ENCODE measurements around the gene RGS1. TPM values are rescaled to one million over a fixed set of nuclear protein-coding genes. Genes with fewer than 3 reads are reported as not detected.
A peak's percentile ranks its signal among the peaks of the same experiment; 100 is the strongest.
"Not testable (repeated sequence)": the region's sequence is repeated elsewhere in the genome, so short reads cannot be mapped to it uniquely, and the experiment has no call there.

Gene RGS1
- 100 to 1,000 TPM in 1 of 2 donors, 10 to 100 TPM in 1; 64.7 to 151 TPM for total RNA-seq

DNA sequence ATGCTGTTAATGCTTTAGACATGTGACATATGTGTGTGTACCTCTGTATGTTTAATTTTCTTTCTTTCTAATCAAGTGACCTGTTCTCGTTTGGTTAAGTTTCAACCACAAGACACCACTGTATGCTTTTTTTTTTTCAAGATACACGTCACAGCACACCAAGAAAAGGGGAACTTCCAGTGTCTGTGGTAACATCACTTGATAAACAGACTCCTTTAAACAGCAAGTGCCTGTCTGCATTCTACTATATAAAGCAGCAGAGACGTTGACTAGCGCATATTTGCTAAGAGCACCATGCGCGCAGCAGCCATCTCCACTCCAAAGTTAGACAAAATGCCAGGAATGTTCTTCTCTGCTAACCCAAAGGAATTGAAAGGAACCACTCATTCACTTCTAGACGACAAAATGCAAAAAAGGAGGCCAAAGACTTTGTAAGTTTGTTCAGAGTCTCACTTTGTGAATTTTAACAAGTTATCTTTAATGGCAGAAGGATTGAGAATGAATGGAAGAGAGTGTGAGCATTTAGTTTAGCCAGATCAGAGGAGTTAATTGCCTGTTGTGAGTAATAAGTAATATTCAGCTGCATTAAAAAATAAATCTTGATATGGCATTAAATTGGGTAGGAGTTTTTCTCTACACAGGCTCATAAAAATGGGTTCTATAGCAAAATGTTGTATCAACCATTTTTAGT lies at the start of gene RGS1:
TSS of gene RGS1 (plus strand) at position 275 of the 691 bp plus-strand sequence. CDS start at position 295, 20 bp downstream.
- H3K4me1 Mint-ChIP-seq = peaks cover 28% of the 10 kb centered on the region
- no peaks in the 10 kb centered on the region for H3K27me3 Mint-ChIP-seq
- H3K36me3 Mint-ChIP-seq (ENCODE audit: low read depth) = peaks cover 55% of the 10 kb centered on the region
- peak; percentile 87 for ATAC-seq (replicated peaks)
- H3K27ac Mint-ChIP-seq = peak within 1 kb of the TSS; percentile 91
- H3K9me3 Mint-ChIP-seq = no peaks in the 10 kb centered on the region
- H3K4me3 Mint-ChIP-seq = peak within 1 kb of the TSS; percentile 83

DNA sequence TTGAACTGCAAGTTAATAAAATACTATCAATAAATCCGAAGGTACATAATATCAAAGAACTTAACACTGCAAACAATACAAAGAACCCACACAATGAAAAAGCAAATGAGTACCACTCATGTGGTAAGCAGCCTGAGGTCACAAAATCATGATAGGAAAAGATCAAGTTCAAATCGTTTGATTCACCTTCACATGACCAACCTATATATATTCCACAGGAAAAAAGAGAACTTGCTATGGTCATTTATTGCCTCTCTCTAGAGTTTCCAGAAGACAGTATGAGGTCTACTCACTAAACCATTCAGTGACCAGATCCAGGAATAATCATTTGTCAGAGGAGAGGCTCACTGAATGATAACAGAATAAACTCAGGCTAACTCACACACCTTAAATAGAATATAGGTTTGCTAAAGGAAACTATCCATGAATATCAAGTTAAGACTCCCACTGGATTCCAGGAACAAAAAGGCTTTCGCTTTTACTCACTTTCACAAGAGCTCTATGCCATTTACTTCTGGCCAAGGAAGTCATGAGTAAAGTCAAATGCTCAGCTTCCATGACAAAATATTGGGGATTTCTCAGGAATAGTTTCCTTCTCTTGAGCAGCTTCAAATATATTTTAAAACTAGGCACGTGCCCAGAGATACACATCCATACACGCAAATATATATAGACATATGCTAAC lies 48.3 kb upstream of the RGS1 start:
- Mint-ChIP-seq H3K4me1 (peaks cover 30% of the 10 kb centered on the region), H3K27me3 (no peaks in the 10 kb centered on the region), H3K4me3 (no peak overlapping the region), H3K36me3 (ENCODE audit: low read depth) (no peaks in the 10 kb centered on the region), H3K27ac (no peak overlapping the region), H3K9me3 (peaks cover 4% of the 10 kb centered on the region)
- ATAC-seq (replicated peaks) = no peak

GRCh38 chr1:192527950-192528349 lies 47.6 kb upstream of the RGS1 start:
- no peak for ATAC-seq (replicated peaks)
- Mint-ChIP-seq H3K9me3 (peaks cover 4% of the 10 kb centered on the region), H3K27me3 (no peaks in the 10 kb centered on the region), H3K27ac (no peak overlapping the region), H3K4me1 (peaks cover 30% of the 10 kb centered on the region), H3K36me3 (ENCODE audit: low read depth) (no peaks in the 10 kb centered on the region), H3K4me3 (no peak overlapping the region)

- Mint-ChIP-seq H3K4me1 (peaks cover 30% of the 10 kb centered on the region), H3K27ac (peak overlapping the region; percentile 39), H3K27me3 (no peaks in the 10 kb centered on the region), H3K4me3 (peak overlapping the region; percentile 50), H3K36me3 (ENCODE audit: low read depth) (no peaks in the 10 kb centered on the region), H3K9me3 (peaks cover 4% of the 10 kb centered on the region)
- no peak for ATAC-seq (replicated peaks)
These were observed 46.4 kb upstream of the RGS1 start for GRCh38 chr1:192529031-192529755.

DNA sequence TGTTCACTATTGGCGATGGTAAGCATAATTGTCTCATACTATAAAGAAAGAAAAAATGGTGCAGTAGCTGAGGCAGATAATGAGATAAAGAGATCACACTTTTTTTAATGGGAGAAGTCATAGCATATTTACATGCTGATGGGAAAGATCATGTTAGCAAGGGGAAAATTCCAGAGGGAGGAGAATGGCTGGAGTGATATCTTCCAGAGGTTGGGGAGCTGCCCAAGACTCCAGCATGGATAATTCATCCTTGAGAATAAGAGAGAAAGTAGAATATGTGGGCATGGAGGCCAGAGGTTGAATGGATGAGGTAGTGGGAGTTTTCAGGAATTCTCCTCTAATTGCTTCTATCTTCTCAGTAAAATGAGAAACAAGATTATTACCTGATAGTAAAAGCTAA lies 45.8 kb upstream of the RGS1 start:
- no peak for ATAC-seq (replicated peaks)
- Mint-ChIP-seq H3K27ac (peak overlapping the region; percentile 39), H3K36me3 (ENCODE audit: low read depth) (no peaks in the 10 kb centered on the region), H3K4me3 (peak overlapping the region; percentile 50), H3K27me3 (no peaks in the 10 kb centered on the region), H3K9me3 (peaks cover 4% of the 10 kb centered on the region), H3K4me1 (peaks cover 25% of the 10 kb centered on the region)

DNA sequence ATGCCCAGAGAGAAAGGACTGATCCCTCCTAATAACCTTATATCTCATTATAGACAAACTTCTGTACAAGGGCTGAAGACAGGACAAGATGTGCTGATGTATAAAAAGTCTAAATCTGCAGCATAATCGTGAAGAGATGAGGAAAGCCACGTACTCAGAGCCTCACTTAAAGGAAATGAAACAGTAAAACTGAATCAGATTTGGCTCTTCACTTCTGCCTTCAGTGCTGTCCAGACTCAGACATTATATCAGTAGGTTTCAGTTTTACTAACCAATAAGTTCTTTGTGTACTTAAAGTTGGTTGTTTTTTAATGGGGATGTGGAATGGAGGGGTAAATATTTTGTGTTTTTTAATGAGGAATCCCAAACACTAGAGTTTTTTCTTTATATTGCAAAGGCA lies 45.3 kb upstream of the RGS1 start:
- peaks cover 25% of the 10 kb centered on the region for H3K4me1 Mint-ChIP-seq
- H3K27ac Mint-ChIP-seq = peak overlapping the region; percentile 39
- H3K9me3 Mint-ChIP-seq = peaks cover 4% of the 10 kb centered on the region
- ATAC-seq (replicated peaks) = peak; percentile 81
- H3K36me3 Mint-ChIP-seq (ENCODE audit: low read depth) = no peaks in the 10 kb centered on the region
- H3K4me3 Mint-ChIP-seq = peak overlapping the region; percentile 50
- no peaks in the 10 kb centered on the region for H3K27me3 Mint-ChIP-seq

- peaks cover 28% of the 10 kb centered on the region for H3K4me1 Mint-ChIP-seq
- H3K27ac Mint-ChIP-seq; H3K4me3 Mint-ChIP-seq; H3K36me3 Mint-ChIP-seq (ENCODE audit: low read depth); H3K27me3 Mint-ChIP-seq; H3K9me3 Mint-ChIP-seq: not testable (repeated sequence)
- peak; percentile 97 for ATAC-seq (replicated peaks)
These were observed 44.4 kb upstream of the RGS1 start for GRCh38 chr1:192531037-192531703.

GRCh38 chr1:192534666-192535065 lies 40.9 kb upstream of the RGS1 start:
- Mint-ChIP-seq H3K36me3 (ENCODE audit: low read depth) (no peaks in the 10 kb centered on the region), H3K27ac (no peak overlapping the region), H3K27me3 (no peaks in the 10 kb centered on the region), H3K9me3 (no peaks in the 10 kb centered on the region), H3K4me3 (no peak overlapping the region), H3K4me1 (peaks cover 42% of the 10 kb centered on the region)
- no peak for ATAC-seq (replicated peaks)

DNA sequence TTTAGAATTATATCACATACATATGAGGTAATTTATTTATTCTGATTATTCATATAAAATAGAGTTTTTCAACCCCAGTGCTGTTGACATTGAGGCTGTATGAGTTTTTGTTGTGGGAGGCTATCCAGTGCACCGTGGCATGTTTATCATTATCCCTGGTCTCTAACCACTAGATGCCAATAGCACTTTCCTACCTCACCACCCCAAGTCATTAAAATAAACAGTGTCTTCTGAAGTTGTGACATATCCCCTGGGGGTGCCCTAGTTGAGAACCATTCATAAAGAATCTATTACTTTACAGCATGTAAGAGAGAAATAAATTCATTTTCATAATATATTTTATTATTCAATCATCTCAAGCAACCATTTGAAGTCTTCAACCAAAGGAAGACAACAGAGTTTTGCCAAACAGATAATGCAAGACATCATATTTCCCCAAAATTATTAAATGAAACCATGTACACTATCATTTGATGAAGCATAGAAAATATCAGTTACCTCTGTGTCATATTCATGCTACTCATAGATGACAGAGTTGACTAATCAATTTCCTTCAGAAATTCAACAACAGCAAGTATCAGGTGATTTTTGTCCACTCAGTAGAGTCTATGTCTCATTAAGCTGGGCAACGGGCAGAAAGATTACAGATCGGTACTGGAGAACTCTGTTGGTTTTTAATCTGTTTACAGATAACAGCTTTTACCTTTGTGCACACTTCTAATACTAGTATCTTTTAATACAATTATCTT lies 39.5 kb upstream of the RGS1 start:
- peak; percentile 83 for ATAC-seq (replicated peaks)
- peaks cover 4% of the 10 kb centered on the region for H3K9me3 Mint-ChIP-seq
- H3K27me3 Mint-ChIP-seq = no peaks in the 10 kb centered on the region
- H3K36me3 Mint-ChIP-seq (ENCODE audit: low read depth) = no peaks in the 10 kb centered on the region
- peak overlapping the region; percentile 10 for H3K4me3 Mint-ChIP-seq
- H3K4me1 Mint-ChIP-seq = peaks cover 39% of the 10 kb centered on the region
- peak overlapping the region; percentile 56 for H3K27ac Mint-ChIP-seq

- H3K27me3 Mint-ChIP-seq = no peaks in the 10 kb centered on the region
These were observed 36.9 kb upstream of the RGS1 start for GRCh38 chr1:192538407-192539296.

DNA sequence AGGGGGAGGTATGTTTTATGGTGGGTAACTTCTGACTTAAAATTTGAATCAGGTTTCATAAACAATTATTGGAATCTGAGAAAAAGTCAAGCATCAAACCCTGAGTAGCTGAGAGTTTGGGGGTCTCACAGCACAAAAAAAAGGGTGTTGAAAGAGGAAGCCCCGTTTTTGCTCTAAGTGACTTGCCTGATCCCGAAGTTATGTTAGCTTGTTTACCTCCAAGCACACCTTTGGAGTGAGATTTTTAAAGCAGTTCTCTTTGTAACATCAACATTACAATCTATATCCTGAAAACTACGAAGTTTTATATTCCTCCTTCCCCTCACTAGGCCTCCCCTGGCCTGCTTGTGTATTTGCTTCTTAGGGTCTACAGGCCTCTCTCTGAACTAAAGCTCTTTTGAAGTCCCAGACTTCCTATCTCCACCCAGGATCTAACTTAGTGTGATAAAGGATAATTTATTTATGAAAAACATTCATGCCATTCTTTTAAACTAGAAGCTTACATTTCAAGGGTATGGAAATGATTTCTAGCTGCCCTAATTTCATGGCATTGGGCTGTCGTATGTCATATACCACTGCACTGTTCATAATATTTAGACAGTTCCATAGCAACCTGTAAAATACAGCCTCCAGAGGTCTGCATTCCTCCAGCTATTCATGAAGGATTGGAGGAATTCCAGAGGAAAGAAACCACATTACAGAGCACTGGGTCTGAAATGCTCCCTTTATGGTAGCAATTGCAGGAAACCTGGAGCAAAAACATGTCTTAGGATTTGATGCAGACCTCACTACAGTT lies 36.1 kb upstream of the RGS1 start:
- Mint-ChIP-seq H3K27me3 (no peaks in the 10 kb centered on the region), H3K9me3 (peaks cover 4% of the 10 kb centered on the region), H3K27ac (peak overlapping the region; percentile 85), H3K4me3 (peak overlapping the region; percentile 59), H3K4me1 (peaks cover 42% of the 10 kb centered on the region), H3K36me3 (ENCODE audit: low read depth) (no peaks in the 10 kb centered on the region)
- ATAC-seq (replicated peaks) = no peak

More at GRCh38 chr1:192538407-192539296, 36.9 kb upstream of the RGS1 start:
- Mint-ChIP-seq H3K36me3 (ENCODE audit: low read depth) (no peaks in the 10 kb centered on the region), H3K9me3 (peaks cover 4% of the 10 kb centered on the region), H3K4me1 (peaks cover 42% of the 10 kb centered on the region), H3K4me3 (peak overlapping the region; percentile 59), H3K27ac (peak overlapping the region; percentile 85)
- ATAC-seq (replicated peaks) = peak; percentile 71

DNA sequence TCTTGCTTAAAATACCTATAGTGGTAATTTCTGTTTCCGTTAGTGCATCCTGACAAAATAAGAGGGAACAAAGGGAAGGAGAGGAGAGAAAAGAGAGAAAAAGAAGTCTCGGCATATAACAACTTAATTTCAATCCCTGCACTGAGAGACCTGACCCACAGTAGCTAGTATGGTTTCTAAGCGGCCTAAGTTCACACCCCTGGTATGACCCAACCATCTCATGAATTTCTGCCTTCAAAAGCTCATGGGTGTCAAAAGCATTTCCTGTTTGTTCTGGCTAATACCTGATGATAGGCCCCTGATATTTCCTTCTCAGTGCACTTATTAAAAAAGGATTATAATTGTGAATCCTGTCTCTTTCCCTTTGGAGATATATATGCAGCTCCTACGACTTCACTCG lies 32.1 kb upstream of the RGS1 start:
- Mint-ChIP-seq H3K27me3 (no peaks in the 10 kb centered on the region), H3K9me3 (peaks cover 4% of the 10 kb centered on the region), H3K36me3 (ENCODE audit: low read depth) (no peaks in the 10 kb centered on the region), H3K4me1 (peaks cover 43% of the 10 kb centered on the region), H3K27ac (no peak overlapping the region), H3K4me3 (no peak overlapping the region)
- no peak for ATAC-seq (replicated peaks)
